ENCODE measurements around the gene C1QC.

Gene C1QC

DNA sequence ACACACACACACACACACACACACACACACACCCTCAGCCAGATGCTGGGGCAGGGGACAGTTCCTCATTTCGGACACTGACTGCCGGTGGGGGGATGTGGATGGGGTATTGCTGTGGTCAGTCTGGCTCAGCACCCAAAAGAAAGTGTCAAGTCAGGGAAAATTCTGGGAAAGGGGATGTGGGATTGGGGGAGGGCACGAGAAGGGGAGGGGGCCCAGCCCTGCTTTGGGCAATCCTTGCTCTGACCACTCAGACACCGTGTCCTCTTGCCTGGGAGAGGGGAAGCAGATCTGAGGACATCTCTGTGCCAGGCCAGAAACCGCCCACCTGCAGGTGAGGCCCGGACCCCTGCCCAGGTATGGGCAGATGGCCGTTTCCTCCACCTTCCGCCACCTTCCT, at the start of gene C1QC:
Gene C1QC, plus strand, starts transcription at position 253 of the 400 bp plus-strand sequence. CDS start 391 bp downstream, outside the sequence.
- no peak for DNase-seq (ENCODE audit: low spot score)

DNA sequence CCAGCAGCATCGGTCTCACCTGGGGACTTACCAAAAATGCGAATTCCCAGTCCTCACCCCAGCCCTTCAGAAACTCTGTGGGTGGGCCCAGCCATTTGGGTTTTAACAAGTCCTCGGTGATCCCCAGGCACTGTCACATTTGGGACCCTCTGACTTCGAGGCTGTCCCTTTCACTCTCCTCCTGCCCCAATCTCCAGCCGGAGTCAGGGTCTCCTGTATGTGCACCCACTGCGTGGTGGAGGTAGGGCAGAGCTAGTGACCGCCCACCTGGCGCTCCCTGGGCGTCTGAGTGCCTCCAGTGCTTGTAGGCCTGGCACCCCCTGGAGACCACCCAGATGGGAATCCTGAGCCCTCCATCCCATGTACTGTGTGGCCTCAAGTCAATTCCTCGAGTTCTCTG, 49.0 kb upstream of the C1QC start:
- DNase-seq (ENCODE audit: low spot score) = no peak

DNA sequence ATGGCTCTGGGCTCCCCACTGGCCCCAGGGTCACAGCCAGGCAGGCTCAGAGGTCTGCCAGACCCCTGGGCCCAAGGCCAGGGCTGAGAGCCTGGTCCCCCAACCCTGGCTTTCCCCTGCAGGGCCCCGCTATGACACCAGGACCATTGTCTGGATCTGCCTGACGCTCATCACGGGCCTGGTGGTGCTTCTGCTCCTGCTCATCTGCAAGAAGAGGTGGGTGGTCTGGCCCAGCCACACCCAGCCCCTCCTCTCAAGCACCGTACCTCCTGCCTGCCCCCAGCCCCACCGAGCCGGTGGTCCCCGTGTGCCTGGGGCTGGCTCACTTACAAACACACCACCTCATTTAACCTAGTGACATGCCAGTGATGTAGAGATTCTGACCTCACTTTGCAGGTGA, 48.3 kb upstream of the C1QC start:
- no peak for DNase-seq (ENCODE audit: low spot score)

DNA sequence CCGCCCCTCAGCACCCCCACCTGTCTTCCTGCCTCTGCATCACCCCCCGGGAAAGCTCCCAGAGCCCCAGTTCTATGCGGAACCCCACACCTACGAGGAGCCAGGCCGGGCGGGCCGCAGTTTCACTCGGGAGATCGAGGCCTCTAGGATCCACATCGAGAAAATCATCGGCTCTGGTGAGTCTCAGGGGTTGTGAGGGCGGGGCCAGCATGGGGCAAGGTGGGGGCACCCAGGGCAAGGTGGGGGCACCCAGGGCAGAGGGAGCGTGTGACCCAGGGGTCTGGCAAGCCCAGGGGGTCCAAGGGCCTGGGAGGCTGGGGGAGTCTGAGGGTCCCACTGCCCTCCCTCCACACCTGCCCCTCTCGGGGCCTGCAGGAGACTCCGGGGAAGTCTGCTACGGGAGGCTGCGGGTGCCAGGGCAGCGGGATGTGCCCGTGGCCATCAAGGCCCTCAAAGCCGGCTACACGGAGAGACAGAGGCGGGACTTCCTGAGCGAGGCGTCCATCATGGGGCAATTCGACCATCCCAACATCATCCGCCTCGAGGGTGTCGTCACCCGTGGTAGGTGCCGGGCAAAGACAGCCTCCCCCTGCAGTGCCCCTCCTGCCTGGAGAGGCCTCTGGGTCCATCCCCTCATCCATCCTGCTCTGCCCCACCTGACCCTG, 46.0 kb upstream of the C1QC start:
- no peak for DNase-seq (ENCODE audit: low spot score)

DNA sequence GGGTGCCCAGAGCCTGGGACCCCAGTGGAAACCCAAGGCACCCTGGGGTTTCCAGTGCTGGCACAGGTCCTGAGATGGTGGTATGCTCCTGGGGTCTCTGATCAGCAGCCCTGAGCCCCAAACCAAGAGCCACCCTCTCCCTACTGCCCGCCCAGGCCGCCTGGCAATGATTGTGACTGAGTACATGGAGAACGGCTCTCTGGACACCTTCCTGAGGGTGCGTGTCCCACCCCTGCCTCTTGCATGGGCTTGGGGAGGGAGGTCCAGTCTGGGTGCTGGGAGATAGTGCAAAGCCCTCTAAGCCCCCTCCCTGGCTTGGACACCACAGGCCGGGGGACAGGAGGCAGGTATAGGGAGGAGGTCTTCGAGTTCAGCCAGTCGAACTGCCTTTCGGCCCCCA, 45.4 kb upstream of the C1QC start:
- no peak for DNase-seq (ENCODE audit: low spot score)

DNA sequence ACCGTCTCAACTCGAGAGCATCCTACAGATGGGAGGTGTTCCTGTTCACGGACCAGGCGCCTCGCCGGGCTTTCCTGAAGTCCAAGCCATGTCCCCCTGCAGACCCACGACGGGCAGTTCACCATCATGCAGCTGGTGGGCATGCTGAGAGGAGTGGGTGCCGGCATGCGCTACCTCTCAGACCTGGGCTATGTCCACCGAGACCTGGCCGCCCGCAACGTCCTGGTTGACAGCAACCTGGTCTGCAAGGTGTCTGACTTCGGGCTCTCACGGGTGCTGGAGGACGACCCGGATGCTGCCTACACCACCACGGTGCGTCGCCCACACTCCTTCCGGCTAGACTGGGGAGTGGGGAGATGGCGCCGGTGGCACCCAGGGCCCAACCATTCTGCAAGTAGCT, 44.7 kb upstream of the C1QC start:
- DNase-seq (ENCODE audit: low spot score) = no peak

DNA sequence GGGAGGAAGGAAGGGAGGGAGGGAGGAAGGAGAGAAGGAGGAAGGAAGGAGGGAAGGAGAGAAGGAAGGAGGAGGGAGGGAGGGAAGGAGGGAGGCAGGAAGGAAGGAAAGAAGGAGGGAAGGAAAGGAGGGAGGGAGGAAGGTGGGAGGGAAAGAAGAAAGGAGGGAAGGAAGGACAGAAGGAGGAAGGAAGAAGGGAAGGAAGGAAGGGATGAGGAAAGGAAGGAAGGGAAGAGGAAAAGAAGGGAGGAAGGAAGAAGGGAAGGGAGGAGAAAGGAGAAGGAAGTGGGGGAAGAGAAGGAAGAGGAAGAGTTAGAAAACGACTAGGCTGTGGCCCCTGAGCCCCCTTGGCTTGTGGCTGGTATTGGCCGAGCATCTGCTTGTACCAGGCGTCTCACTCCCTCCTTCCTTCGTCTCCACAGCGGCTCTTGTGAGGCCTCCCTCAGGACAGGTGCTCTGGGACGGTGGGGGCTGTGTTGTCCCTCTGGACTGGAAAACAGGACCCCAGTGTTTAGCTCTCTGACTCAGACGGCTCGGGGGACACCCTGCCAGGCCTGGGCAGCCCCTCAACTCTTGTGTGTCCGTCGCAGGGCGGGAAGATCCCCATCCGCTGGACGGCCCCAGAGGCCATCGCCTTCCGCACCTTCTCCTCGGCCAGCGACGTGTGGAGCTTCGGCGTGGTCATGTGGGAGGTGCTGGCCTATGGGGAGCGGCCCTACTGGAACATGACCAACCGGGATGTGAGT, 43.2 kb upstream of the C1QC start:
- no peak for DNase-seq (ENCODE audit: low spot score)

DNA sequence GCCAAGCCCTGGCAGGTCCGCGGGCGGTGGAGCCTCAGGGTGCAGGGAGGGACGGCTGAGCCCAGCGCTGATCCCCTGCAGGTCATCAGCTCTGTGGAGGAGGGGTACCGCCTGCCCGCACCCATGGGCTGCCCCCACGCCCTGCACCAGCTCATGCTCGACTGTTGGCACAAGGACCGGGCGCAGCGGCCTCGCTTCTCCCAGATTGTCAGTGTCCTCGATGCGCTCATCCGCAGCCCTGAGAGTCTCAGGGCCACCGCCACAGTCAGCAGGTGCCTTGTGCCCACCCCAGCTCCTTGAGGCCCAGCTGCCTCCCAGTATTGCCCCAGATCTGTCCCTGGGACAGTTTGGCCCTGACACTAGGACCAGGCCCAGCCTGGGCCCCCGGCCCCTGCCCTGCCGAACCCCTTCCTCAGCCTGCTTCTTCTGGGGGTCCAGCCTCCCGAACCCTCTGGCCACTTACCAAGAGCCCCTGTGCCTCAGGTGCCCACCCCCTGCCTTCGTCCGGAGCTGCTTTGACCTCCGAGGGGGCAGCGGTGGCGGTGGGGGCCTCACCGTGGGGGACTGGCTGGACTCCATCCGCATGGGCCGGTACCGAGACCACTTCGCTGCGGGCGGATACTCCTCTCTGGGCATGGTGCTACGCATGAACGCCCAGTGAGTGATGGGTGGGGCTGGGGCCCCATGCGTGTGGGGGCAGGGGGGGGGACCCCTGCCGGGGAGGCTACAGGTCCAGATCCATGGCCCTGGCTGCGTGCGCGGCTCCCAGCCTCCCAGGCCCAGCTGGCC, 42.4 kb upstream of the C1QC start:
- DNase-seq (ENCODE audit: low spot score) = no peak

DNA sequence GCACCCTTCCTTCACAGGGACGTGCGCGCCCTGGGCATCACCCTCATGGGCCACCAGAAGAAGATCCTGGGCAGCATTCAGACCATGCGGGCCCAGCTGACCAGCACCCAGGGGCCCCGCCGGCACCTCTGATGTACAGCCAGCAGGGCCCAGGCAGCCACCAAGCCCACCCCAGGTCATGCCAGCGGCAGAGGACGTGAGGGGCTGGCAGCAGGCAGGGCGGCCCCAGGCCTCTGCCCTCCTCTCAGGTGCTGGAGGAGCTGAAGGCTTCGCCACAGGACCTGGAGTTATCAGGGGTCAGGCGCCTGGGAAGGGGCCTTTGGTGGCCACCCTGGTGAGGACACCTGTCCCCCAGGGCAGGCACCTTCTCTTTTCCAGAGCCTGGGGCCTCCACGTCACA, 41.8 kb upstream of the C1QC start:
- no peak for DNase-seq (ENCODE audit: low spot score)

DNA sequence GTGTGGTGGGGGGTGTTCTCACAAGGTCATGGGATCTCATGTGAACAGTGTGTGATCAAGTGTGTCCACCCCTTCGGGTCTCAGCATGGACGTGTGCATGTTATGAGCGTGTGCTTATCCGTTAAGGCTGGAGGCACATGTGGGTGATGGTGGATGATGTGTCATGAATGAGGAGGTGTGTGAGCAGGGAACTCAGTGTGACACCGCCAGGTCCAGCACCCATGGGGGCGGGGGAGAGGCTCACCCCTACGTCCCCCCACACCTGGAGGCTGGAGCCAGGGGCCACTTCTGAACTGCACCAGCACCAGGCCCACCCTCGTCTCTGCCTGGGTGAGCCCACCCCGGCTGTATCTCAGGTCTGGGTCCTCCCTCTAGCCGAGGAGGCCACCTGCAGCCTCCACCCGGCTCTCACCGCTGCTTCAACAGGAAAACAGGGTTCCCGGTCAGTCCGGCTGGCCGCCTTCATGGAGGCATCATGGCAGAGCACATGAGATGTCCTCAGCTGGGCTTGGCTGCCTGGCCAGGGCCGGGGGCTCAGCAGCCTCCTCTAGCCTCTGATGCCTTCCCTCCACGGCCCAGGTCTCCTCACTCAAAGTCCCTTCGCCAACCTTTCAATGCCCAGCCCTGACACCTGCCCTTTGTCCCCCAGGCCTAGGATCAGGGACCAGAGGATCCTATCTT, 41.2 kb upstream of the C1QC start:
- DNase-seq (ENCODE audit: low spot score) = no peak

DNA sequence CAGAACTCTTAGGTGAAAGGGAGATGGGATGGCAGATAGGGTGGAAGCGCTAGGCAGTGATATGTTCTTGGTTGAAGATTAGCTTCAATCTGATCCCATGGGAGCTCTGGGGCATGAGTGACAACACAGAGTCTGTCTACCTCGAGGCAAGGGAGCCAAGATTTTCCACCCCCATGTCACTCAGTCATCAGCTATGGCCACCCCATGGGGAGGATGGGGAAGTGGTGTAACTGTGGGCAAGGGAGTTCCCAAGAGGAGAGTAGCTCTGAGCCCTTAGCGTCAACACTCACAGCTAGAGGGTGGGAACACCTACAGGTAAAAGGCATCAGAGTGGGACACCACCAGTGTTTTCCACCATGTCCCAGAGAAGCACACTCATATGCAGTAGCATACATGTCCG, 37.3 kb upstream of the C1QC start:
- DNase-seq (ENCODE audit: low spot score) = no peak

DNA sequence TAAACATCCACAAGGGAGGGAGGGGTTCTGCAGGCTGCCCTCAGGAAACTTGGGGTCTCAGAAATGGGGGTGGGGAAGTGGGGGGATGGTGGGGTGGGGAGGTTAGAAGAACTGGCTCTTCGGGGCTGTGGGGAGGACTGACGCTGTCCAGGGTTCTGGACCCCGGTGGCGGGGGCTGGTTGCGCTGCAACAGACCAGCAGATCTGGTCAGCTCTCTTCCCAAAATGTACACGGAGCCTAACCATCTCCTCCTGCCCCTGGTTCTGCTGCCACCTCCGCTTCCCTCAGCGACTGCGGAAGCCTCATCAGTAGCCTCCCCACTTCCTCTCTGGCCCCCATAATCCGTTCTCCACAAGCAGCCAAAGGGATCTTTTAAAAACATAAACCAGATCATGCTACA, 36.3 kb upstream of the C1QC start:
- DNase-seq (ENCODE audit: low spot score) = no peak

DNA sequence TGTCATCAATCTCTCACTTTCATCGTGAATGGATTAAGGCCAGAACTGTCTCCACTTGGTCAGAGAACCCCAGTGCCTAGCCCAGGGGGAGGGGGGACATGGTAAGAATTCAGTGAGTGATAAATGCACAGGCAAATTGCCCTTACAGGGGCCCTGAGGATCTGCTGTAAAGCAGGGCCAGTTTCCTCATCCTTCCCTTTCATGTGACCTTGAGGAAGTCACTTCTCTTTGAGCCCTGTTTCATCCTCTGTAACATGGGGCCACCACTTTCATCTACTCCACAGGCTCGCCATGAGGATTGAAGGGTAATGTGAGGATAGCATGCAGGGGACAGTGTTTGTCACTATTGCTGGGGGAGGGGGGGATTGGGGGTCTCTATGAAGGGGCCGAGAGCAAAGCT, 35.1 kb upstream of the C1QC start:
- no peak for DNase-seq (ENCODE audit: low spot score)

DNA sequence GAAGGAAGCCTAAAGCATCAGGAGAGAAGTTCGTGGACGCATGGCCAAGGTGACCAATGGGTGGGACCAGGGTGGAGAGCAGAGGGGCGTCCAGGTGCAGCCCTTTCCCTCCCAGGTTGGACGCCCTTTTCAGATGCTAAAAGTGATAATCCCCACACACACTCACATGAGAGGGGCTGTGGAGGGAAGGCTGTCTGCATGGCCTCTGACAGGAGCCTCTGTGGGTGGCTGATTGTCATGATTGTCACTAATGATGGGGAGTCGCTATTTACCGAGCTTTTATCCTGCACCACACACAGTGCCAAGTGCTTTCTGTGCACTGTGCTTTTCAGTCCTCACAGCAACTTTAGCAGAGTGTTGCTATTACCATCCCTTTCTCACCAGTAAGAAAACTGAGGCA, 34.1 kb upstream of the C1QC start:
- DNase-seq (ENCODE audit: low spot score) = no peak

DNA sequence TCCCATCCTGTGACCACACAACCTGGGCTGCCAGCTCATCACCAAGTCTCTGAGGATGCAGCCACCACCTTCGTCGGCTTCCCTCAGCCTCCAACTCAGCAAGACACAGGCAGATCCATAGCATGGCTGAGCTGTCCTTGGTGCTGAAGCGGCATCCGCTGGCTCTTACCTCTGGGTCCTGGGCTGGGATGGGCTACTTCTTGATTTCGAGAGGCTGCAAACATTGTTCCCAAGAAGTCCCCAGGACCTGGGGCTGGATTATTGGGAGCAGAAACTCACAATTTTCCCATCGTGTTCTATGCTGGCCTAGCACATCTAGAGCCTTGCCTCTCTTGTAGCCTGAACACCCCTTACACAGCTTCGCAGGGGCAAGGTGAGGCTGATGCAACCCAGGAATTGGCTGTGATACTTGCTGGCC, 31.9 kb upstream of the C1QC start:
- peak; percentile 44 for DNase-seq (ENCODE audit: low spot score)

DNA sequence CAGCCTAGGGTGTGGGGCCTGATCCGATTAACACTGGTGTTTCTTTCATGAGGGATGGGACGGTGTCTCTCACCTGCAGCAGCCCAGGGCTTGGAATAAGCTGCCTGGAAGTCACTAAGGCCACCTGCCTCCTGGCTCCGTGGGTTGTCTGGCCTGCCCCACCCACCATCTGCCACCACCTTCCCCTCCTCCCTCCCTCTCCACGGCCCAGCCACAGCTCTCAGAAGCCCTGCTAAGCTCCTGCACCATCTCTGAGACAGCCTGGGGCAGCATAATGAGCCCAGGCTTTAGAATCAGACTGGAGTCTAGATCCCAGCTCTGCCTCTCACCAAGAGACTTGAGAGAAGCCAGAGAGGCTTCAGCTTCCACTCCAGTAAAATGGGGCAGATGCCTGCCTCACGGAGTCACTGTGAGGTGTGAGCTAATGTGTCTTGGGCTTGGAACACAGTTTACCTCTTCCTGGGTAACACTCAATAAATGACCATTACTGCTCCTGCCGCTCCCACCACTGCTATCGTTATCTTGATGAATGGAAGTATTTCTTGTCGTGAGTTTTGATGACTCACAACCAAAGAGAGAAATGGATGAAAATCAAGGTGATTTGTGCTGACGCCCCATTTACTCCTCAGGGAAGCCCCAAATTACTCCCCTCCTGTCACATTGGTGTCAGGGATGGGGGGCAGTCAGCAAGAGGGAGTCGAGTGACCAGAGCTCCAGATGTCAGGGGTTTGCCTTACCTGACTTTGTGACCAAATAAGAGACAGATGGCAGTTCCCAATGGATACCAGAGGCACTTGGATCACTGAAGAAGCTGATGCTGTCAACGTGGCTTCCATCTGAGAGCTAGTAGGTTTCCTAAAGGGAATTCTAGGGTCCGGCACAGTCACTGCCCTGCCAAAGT, 30.5 kb upstream of the C1QC start:
- no peak for DNase-seq (ENCODE audit: low spot score)

DNA sequence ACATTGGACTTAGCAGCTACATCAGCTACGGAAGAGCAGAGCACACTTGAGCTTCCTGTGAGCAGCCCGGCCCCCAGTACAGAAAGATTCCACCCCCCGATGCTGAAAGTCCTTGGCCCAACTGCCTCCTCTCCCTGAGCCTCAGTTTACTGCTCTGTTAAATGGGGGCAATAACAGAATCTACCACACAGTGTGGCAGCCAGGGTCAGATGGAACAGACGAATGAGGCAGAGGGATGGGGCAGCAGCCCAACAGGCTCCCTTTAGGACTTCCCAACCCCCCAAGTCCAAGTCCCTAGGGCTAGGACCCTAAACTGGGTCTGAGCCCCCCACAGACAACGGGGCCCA, 29.9 kb upstream of the C1QC start:
- no peak for DNase-seq (ENCODE audit: low spot score)

DNA sequence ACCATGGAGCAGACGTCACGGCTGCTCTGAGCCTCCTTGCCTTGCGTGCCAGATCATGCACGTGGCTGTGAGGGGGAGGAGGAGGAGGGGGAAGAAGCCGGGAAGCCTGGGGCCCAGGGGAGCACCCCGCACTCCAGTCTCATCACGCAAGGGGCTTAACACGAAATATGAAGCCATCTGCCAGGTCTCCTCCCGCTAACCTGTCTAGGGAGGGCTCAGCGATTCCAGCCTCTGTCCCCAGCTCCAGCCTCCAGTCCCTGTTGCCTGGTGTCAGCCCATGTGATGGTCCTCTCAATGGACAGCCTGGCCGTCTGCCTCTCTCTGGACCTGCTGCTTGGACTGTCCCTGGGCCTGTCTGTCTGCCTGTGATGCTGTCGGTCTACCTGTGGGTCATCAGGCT, 29.5 kb upstream of the C1QC start:
- DNase-seq (ENCODE audit: low spot score) = no peak

DNA sequence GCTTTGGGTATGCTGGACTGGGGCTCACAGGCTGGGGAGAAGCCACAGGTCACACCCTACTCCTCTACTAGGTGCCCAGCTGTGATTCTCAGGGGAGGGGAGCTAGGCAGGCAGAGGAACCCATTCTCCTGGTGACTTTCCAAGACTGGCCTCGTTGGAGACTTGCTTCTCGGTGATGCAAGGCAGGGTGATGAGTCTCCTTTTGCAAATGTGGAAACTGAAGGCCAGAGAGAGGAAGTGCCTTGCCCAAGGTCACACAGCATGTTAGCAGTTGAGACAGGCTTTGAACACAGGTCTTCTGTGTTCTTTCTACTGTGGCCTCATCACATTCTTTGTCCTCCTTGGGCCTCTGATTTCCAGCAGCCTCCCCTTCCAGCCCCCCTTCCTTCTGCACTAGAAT, 27.5 kb upstream of the C1QC start:
- DNase-seq (ENCODE audit: low spot score) = no peak

DNA sequence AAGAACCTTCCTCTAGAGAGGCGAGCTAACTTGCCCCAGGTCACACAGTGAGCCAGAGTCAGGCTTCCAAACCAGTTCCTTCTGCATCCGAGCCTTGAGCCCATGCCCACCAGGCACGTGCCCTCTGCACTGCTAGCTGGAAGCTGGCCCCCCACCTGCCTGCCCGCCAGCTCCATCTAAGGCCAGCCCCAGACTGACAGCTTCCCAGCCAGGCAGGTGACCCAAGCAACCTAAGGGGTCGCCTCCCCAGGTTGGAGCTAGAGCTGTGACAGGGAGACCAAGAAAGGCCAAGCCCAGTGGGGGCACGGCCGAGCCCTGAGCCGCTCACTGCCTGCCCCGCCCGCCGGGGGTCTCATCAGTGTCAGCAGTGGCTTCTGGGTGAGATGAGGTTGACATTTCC, 26.9 kb upstream of the C1QC start:
- DNase-seq (ENCODE audit: low spot score) = no peak

DNA sequence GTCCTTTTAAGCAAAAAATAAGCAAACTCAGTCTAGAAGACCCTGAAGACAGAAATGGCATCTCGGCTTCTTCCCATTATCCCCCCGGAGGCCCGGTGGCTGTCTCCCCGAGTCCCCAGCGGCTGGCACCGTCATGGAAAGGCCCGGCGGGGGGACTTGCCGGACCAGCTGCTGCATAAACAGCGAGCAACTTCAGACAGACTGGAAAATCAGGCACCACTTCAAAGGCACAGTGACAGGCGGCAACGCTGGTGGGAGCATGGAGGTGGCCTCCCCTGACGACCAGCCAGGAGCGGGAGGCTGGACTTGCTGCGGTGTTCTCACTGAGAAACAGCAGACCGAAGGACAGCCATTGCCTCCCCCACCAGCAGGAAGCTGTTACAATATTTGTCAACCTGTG, 25.4 kb upstream of the C1QC start:
- DNase-seq (ENCODE audit: low spot score) = no peak

DNA sequence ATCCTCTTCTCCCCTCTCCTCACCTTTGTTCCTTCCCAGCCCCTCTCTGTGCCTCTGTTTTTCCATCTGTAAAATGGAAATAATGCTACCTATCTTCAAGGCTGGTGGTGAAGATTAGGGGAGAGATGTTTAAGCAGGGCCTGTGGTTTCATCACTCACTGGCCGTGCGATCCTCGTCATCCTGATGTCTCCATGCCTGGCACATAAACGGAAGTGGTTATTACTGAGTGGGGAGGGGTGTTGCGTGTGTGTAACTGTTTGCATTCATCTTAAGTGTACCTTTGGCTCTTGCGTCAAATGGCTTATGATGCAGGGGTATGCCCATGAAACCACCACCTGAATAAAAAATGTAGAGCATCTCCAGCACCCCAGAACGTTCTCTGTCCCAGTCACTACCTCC, 24.2 kb upstream of the C1QC start:
- DNase-seq (ENCODE audit: low spot score) = peak; percentile 45

All from SW480 (cell line).